GM12892 (cell line): ENCODE measurements around the gene ETFDH.
"Not testable (repeated sequence)": the region's sequence is repeated elsewhere in the genome, so short reads cannot be mapped to it uniquely, and the experiment has no call there.

ENCODE experiments used
- DNase-seq: peaks from one replicate; pipeline ENCODE4 v3.0.0; 2011; ENCODE audit not compliant: insufficient read length
- FAIRE-seq: peaks from 2 replicates; lab custom pipeline; 2011; peaks lifted over from hg19 to GRCh38; lab: Jason Lieb, UNC
- POLR2A ChIP-seq: IDR thresholded peaks from 2 replicates; pipeline ENCODE4 v1.6.1; 2011; ENCODE audit warnings: low read depth, low read length, control low read depth
- POLR2AphosphoS5 ChIP-seq: IDR thresholded peaks from 2 replicates; pipeline ENCODE4 v1.6.1; 2011; ENCODE audit warnings: low read depth, low read length, control low read depth
- TAF1 ChIP-seq: IDR thresholded peaks from 2 replicates; pipeline ENCODE4 v1.6.1; 2011; ENCODE audit warnings: low read depth, mild to moderate bottlenecking, control low read depth, low read length, borderline replicate concordance

The ETFDH gene

DNA sequence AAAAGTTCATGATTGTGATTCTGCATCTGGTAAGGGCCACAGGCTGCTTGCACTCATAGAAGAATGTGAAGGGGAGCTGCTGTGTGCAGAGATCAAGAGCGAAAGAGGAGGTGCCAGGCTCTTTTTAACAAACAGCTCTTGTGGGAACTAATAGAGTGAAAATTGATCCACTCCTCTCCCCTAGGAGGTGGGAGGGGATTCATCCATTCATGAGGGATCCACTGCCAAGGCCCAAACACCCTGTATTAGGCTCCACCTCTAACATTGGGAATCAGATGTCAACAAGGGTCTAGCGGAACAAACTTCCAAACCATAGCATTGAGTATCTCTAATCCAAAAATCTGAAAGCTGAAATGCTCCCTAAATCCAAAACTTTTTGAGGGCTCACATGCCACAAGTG, 67.5 kb downstream of the ETFDH start:
- TF ChIP-seq POLR2A (no peak), TAF1 (no peak), POLR2AphosphoS5 (no peak)
- FAIRE-seq = no peak
- DNase-seq = no peak

DNA sequence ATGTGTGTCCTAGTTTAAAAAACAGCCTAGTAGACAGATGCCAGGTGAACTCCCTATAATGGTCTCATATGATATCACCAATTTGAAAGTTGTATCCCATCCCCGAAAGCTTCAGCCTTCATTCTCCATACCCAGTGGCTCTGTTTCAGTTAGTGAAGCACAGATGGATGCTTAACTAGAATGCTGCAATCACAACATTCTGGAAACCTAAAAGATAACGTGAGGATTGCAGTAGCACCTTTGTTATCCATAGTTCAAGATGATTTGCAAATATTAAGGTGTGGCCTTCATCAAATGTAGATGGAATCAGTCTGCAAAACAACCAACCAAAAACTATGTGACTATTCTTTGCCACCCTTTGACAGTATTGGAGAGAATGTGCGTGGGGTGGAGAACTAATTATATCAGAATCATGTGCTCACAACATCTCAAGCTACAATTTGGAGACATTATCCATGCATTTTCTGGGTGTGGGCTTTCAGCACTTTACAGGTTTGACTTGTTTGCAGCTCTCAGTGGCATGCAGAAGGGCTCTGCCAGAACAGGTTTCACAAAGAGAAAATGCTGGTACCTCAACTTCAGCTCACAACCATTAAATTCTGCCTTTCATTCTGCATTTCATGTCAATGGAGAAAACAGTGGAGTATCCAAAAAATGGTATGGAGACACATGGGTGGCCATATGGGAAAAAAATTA, 69.4 kb downstream of the ETFDH start:
- no peak for TF ChIP-seq POLR2A
- FAIRE-seq = no peak
- DNase-seq = no peak

DNA sequence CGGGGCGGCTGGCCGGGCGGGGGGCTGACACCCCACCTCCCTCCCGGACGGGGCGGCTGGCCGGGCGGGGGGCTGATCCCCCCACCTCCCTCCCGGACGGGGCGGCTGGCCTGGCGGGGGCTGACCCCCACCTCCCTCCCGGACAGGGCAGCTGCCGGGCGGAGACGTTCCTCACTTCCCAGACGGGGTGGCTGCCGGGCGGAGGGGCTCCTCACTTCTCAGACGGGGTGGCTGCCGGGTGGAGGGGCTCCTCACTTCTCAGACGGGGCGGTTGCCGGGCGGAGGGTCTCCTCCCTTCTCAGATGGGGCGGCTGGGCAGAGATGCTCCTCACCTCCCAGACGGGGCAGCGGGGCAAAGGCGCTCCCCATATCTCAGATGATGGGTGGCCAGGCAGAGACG, 74.4 kb downstream of the ETFDH start:
- not testable (repeated sequence) for DNase-seq, FAIRE-seq

DNA sequence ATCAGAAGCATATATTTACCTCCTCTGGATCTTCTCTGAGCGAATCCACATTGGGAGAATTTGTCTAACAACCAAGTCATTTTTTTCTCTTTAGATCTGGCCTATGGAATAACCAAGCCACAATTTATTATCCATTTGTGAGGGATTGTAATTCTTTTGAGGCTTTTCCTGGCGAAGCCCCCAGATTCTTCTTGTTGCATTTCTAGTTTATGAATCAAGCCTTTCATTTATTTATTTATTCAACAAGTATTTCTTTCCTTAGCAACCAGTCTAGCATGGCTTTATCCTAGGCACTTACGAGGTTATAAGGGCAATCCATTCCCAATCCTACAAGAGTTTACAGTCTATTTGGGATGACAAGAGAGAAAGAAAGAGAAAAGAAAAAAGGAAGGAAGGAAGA, 78.3 kb downstream of the ETFDH start:
- DNase-seq = no peak
- TF ChIP-seq POLR2A (no peak), POLR2AphosphoS5 (no peak), TAF1 (no peak)
- FAIRE-seq = no peak

DNA sequence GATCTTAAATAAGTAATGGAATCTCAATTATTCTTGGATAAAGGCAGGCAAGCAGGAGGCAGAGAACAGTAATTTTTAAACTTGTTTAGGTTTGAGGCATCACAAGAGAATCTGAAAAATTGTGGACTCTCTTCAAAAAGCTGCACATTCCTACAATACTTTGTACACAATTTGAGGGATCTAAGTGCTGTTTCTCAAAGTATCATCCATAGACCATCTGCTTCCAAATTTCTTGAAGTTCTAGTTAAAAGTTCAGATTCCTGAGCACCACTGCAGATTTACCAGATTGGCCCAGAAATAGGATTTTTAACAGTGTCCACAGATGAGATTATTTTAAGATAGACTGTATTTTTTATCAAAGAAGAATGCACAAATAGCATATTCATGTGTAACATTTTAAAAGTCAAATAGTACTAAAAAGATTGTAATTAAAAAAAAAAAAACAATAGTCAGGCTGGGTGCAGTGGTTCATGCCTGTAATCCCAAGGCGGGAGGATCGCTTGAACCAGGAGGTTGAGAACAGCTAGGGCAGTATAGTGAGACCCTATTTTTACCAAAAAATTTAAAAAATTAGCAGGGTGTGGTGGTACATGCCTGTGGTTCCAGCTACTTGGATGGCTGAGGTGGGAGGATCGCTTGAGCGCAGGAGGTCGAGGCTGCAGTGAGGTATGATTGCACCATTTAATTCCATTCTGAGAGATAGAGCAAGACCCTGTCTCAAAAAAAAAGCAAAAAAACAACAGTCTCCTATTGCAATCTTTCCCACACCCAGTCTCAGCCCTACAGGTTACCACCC, 82.5 kb downstream of the ETFDH start:
- TF ChIP-seq POLR2AphosphoS5 (no peak), TAF1 (no peak), POLR2A (no peak)
- DNase-seq (no peak), FAIRE-seq (no peak)

GRCh38 chr4:158755819-158756218, 83.7 kb downstream of the ETFDH start:
- DNase-seq, FAIRE-seq: not testable (repeated sequence)

- TF ChIP-seq TAF1 = no peak
- TF ChIP-seq POLR2A = no peak
- TF ChIP-seq POLR2AphosphoS5 = no peak
- no peak for FAIRE-seq
- DNase-seq = no peak
Measured at GRCh38 chr4:158756588-158756987, 84.5 kb downstream of the ETFDH start.

DNA sequence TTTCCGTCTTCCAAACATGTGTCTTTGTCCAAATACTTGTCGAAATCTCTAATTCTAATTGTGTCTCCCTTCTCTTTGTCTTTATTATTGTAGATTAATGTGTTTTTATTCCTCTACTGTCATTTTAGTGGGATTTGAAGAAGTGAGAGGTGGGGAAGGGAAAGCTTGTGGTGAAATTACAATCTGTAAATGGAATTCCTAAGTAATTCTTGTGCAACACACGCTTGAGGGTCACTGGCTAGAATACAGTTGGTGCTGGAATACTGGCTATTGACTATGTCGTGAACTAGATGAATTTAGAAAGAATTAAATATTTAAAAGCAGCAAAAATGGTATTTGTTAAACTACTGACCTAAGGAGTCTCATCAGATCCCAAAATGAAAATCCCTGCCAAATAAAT, 86.0 kb downstream of the ETFDH start:
- no peak for DNase-seq
- FAIRE-seq = no peak
- no peak for TF ChIP-seq TAF1
- TF ChIP-seq POLR2AphosphoS5 = no peak
- no peak for TF ChIP-seq POLR2A

GRCh38 chr4:158758703-158759102, 86.6 kb downstream of the ETFDH start:
- FAIRE-seq (no peak), DNase-seq (no peak)
- TF ChIP-seq POLR2A (no peak), POLR2AphosphoS5 (no peak), TAF1 (no peak)
